GM12874 (cell line): ENCODE results near the gene IFNA5.

ENCODE experiments used
- TF ChIP-seq, protein P1 (sequence below): IDR thresholded peaks from 2 replicates; pipeline ENCODE4 v1.5.1; 2011; ENCODE audit warnings: low read depth, mild to moderate bottlenecking, control low read depth, low read length, moderate library complexity; ENCODE audit not compliant: insufficient read depth

Gene IFNA5

GRCh38 chr9:21305213-21305612 lies at the start of gene IFNA5:
Gene IFNA5, minus strand, starts transcription at chr9:21305313. Its CDS starts 57 bp downstream, at chr9:21305256.
- TF ChIP-seq, protein P1, sequence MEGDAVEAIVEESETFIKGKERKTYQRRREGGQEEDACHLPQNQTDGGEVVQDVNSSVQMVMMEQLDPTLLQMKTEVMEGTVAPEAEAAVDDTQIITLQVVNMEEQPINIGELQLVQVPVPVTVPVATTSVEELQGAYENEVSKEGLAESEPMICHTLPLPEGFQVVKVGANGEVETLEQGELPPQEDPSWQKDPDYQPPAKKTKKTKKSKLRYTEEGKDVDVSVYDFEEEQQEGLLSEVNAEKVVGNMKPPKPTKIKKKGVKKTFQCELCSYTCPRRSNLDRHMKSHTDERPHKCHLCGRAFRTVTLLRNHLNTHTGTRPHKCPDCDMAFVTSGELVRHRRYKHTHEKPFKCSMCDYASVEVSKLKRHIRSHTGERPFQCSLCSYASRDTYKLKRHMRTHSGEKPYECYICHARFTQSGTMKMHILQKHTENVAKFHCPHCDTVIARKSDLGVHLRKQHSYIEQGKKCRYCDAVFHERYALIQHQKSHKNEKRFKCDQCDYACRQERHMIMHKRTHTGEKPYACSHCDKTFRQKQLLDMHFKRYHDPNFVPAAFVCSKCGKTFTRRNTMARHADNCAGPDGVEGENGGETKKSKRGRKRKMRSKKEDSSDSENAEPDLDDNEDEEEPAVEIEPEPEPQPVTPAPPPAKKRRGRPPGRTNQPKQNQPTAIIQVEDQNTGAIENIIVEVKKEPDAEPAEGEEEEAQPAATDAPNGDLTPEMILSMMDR: no peak

DNA sequence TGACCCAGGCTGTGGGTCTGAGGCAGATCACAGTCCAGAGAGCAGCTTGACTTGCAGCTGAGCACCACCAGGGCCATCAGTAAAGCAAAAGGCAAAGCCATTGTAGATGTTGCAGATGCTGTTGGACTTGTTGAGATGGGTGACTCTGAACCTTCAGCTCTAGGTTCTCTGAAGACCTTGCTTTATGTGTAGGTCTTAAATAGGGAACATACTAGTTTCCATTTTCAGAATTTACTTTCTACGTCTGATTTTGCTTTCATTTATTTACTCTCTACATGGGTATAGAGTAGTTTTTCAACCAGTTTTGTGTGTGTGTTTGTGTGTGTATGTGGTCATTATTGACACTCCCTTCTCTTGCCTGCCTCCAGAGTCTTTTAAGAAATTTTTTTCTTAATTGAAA lies 45.7 kb upstream of the IFNA5 start, which contains the start of gene IFNA6:
TSS of gene IFNA6 (minus strand) at position 101 of the 400 bp plus-strand sequence. CDS start at position 101, 0 bp downstream.
- TF ChIP-seq, protein P1: no peak

DNA sequence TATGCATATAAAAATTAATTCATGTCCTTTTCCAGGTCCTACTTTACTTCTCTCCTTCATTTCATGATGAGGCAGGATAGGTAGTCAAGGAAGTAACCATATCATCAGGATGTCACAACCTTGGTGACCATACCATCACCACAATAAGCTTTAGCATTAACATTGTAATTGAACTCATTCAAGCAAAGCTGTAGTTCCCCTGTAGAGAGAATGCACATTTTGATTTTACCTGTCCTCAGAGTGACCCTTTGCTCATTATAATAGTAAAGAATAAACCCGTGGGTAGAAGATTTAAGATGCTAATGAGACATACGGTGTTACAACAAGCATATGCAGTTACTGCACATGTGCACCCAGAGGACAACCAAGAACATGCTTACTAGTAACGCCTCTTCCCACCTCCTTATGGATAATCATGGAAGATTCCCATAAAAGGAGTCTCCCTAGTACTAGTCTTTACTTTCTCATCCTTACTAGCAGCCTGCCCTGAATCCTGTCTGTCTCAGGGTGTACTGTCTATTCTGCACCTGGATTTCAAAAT lies 43.4 kb upstream of the IFNA5 start:
- TF ChIP-seq, protein P1: no peak

- TF ChIP-seq, protein P1: no peak
Measured at GRCh38 chr9:21340735-21341134, 35.6 kb upstream of the IFNA5 start.

GRCh38 chr9:21336457-21336856 lies 31.3 kb upstream of the IFNA5 start:
- TF ChIP-seq, protein P1: no peak

GRCh38 chr9:21334701-21335632 lies 29.9 kb upstream of the IFNA5 start, which contains the start of gene KLHL9:
Gene KLHL9, minus strand, starts transcription at chr9:21335404. Its CDS starts 545 bp downstream, at chr9:21334859.
- TF ChIP-seq, protein P1: no peak

GRCh38 chr9:21333226-21333625 lies 28.1 kb upstream of the IFNA5 start:
- TF ChIP-seq, protein P1: no peak
